GM20000 (cell line): ENCODE results near the gene SIPA1L3.

Experiments used
- DNase-seq: peaks from one replicate; pipeline ENCODE4 v3.0.0; 2012; ENCODE audit warnings: low spot score
- CTCF ChIP-seq: IDR thresholded peaks from 2 replicates; pipeline ENCODE4 v1.5.1; 2012; ENCODE audit warnings: mild to moderate bottlenecking, control low read depth; ENCODE audit errors: extremely low read depth, missing control alignments

Gene SIPA1L3

DNA sequence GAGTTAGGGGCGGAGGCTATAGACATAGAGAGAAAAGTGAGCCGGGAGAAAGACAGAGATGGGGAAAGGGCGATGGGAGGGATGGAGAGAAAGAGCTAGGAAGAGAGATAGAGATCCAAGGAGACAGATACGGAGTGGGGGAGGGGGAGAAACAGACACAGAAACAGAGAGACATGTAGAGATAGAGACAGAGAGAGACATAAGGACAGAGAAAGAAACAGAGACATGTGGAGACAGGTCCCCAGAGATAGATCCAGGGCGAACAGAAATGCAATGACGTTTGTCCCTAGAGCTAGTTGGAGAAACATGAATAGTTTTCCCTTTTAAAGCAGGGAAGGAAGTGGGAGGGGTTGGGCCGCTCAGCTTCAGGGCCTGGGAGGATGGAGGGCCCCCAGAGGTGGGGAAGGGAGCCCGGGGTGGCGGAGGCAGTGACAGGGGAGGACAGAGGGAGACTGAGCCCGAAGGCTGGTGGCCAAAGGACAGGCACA, 344.6 kb downstream of the SIPA1L3 start:
- DNase-seq: no peak
- TF ChIP-seq CTCF: no peak

DNA sequence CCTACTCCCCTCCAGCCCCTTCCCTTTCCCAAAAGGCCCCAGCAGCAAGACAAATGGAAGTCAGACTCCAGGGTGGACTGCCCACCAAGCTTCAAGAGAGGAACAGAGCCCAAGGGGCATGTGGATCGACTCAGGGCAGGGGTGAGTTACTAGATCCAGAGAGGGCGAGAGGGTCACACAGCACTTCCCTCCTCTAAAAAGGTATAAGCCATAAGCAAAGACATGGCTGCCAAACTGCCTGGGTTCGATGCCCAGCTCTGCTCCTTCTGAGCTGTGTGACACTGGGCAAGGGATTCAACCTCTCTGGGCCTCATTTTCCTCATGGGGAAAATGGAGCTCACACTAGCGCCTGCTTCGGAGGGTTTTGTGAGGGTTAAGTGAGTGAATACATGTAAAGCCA, 345.4 kb downstream of the SIPA1L3 start:
- DNase-seq: no peak
- no peak for TF ChIP-seq CTCF

GRCh38 chr19:38252941-38253691, 346.1 kb downstream of the SIPA1L3 start:
- no peak for TF ChIP-seq CTCF
- no peak for DNase-seq

DNA sequence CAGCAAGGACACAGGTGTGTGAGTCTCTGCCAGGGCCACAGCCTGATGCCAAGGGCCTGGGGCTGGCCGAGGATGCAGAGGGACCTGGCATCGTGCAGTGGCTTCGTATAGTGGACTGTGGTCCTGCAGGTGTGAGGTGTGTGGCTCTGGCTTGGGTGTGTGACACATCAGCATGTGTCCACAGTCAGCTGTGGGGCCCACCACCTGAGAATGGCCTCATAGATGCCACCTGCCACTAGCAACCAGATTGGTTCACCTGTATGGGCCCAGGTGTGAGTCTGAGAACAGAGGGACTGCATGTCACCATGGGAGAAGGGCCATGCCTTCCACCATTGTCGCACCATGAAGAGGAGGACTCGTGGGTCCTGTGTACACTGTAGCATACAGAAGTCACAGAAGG, 346.8 kb downstream of the SIPA1L3 start:
- no peak for TF ChIP-seq CTCF
- DNase-seq: no peak

GRCh38 chr19:38255383-38256014, 348.5 kb downstream of the SIPA1L3 start:
- no peak for DNase-seq

More at GRCh38 chr19:38255383-38256014, 348.5 kb downstream of the SIPA1L3 start:
- no peak for TF ChIP-seq CTCF
